Fibroblast of lung (primary cell): Measurements from ENCODE around the gene NLRP1.

Experiments used
- CTCF ChIP-seq, 2 donors: IDR thresholded peaks in 1 of 2; conservative IDR thresholded peaks in 1 of 2; 1 replicate in 1 of 2; 2 replicates in 1 of 2; pipeline ENCODE4 v1.5.1; 2011 to 2012; ENCODE audit warnings: low read length in 2 of 2, control low read depth in 1 of 2, inconsistent platforms in 1 of 2, low read depth in 1 of 2, mild to moderate bottlenecking in 1 of 2
- EZH2 ChIP-seq: IDR thresholded peaks from 2 replicates; pipeline ENCODE4 v1.5.1; 2012; ENCODE audit warnings: low read length, control low read depth, mild to moderate bottlenecking; ENCODE audit errors: missing control alignments

DNA sequence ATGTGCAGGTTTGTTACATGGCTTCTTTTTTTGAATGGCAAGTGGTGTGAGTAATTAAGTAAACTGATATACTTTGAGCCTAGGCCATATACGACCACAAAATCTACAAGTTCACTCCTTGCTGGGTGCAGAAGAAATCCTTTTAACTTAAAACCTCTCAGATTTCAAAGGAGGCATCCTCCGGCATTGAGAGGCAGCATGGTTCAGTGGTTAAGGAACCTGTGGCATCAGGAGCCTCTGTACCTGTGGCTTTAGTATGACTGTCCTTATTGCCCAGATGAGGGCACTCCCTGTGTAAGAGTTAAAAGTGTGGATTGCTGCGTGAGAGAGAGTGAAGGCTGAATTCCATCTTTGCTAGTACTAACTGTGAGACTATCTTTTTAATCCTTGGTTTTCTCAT, 3.3 kb downstream of the NLRP1 start:
- TF ChIP-seq CTCF (conservative IDR thresholded peaks at IDR 0.05 in 1 of 2, IDR thresholded peaks at IDR 0.05 in 1 of 2; ENCODE audit: low read depth in 1 of 2, low read length in 2 of 2) (no peak), EZH2 (no peak)
